ENCODE results near the gene PTPRE.

DNA sequence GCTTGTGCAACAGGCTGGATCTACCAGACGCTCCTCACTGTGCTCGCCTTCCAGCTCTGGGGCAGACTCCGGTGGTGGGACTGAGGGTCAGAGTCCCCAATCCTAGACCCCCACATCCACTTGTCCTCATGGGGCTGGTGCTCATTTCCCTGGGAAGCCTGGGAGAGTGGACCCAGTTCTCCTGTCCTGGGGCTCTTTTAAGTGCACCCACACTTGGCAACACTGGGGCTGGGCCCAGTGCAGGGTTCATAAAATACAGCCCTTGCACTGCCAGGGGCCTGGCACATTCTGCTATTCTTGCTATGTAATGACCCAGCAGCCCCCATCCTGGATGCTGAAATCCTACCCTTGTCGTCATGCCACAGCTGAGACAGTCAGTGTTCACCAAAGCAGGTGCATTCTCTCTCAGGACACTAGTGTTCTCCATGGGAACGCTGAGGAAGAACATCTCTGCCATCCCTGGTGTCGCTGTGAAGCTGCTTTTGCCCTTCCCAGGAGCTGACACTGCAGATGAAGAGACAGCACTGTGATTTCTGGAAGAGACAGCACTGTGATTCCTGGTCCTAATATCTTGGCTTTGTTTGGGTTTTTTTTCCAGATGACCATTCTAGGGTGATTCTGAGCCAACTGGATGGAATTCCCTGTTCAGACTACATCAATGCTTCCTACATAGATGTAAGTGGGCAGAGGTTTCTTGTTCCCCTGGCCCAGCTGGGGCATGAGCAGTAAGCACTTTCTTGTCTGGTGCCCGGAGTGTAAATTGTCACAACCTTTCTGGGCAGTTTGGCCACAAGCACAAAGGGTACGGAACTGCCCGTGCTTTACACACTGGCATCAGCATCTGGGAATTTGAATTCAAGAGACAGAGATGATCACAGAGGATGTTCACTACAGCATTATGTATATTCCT is 153.7 kb downstream of the PTPRE start:
- TF ChIP-seq TAF1 (IDR thresholded peaks at IDR 0.05; ENCODE audit: borderline replicate concordance, low read depth, low read length): no peak
- TF ChIP-seq, protein P1, sequence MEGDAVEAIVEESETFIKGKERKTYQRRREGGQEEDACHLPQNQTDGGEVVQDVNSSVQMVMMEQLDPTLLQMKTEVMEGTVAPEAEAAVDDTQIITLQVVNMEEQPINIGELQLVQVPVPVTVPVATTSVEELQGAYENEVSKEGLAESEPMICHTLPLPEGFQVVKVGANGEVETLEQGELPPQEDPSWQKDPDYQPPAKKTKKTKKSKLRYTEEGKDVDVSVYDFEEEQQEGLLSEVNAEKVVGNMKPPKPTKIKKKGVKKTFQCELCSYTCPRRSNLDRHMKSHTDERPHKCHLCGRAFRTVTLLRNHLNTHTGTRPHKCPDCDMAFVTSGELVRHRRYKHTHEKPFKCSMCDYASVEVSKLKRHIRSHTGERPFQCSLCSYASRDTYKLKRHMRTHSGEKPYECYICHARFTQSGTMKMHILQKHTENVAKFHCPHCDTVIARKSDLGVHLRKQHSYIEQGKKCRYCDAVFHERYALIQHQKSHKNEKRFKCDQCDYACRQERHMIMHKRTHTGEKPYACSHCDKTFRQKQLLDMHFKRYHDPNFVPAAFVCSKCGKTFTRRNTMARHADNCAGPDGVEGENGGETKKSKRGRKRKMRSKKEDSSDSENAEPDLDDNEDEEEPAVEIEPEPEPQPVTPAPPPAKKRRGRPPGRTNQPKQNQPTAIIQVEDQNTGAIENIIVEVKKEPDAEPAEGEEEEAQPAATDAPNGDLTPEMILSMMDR (IDR thresholded peaks at IDR 0.05): no peak
